Renal cortical epithelial cell (primary cell): ENCODE measurements around the gene NR5A1. TPM values are rescaled to one million over a fixed set of nuclear protein-coding genes. Genes with fewer than 3 reads are reported as not detected.

Experiments
- DNase-seq: peaks from one replicate; pipeline ENCODE4 v3.0.0-alpha.2; 2011; ENCODE audit warnings: low read depth
- total RNA-seq: library from RNA; depleted of rRNA; stranded (reverse); fragments of >200 nt; gene quantifications from 2 replicates; pipeline ENCODE4 v1.2.3, GENCODE V29; 2014

The NR5A1 gene
- total RNA-seq, 1 donor from 2014 or later, result not detected

- no peak for DNase-seq
These were observed 66.4 kb downstream of the NR5A1 start for GRCh38 chr9:124440786-124441185.

DNA sequence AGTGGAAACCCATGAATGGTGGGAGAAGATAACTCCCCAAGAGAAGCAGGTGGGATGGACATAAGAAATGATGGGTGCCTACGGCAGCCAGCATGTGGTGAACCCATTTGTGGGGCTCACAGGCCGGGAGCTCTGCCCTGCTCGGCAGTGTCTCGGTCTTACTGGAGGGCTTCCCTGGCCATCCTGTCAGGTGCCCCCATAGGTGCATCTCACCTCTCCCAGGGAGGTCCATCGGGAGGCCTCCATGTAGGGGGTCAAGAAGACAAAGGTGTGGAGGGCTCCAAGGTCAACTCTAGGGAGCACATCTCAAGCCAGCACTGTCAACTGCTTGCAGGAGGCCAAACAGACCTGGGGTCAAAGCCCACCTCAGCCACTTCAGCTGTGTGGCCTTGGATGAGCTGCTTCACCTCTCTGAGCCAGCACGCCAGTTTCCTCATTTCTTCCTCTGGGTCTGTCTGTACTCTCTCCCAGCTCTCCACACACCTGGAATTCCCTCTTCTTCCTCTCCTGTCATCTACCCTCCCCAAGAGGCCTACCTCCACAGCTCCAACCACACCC lies 67.4 kb downstream of the NR5A1 start:
- no peak for DNase-seq

DNA sequence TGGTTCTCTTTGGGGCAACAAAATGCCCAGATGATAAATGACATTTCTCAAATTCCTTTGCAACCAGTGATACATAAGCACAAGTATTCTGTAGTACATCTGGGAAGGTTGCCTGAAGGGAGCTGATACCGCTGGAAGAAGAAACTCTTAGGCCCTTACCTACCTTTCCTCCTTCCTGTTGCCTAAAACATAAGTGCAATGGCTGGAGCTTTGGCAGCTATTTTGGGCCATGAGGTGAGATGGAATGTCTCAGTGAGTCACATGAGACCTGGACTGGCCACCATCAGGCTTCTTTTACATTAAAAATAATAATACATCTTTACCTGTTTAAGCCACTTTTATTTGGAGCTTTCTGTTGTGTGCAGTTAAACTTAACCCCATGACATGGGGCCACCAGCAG lies 68.1 kb downstream of the NR5A1 start:
- DNase-seq, result no peak

DNA sequence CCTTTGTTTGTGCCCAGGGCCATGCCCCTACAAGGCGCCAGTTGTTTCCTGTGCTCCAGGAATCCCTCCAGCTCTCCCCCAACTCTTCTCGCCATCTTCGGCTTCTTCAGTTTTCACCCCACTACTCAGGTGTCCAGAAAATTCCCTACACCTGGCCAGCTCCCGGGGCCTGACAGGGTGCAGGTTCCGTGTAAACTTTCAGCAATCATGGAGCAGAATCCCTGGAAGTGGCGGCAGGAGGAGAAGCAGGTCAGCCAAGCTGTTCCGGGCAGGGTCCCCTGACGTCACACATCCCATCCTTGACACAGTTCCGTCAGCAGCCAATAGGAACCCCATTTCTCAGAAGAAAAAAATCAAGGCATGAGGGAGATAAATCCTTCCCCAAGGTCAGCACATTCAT lies 69.1 kb downstream of the NR5A1 start:
- DNase-seq, result no peak

DNA sequence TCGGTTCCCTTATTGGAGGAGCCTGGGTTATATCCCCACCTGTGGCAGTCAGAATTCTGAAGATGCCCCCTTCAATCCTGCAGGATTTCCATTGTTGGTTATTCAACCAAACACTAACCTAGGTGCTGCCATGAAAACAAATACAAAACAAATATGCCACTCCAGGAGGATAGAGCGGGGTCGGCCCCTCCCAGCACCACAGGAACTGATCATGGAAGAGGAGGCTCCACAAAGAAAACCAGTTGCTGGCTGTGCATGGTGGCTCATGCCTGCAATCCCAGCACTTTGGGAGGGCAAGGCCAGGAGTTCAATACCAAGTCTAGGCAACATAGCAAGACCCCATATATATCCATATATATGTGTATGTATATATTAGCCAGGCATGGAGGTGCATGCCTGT lies 70.1 kb downstream of the NR5A1 start:
- no peak for DNase-seq

DNA sequence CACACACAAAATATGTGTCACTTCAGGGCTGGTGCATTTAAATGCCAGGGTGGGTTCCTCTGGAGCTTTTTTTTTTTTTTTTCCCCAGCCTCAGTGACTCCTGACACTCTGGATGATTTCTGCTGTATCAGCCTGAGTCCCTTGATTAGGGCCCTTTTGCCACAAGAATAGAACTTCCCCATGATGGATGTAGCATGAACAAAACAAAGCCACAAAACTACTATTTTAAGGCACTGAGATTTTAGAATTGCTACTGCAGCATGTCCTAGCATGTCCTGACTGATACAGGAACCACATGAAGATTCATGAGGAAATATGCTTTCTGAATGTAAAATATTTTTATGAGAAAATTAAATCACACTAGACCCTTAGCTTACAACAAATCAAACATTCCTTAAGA lies 70.9 kb downstream of the NR5A1 start:
- DNase-seq, result no peak

Other genes starting within 250 kb of the NR5A1 start
- gene NEK6, start 249.4 kb downstream of the NR5A1 start, total RNA-seq, result 19.1 and 124 TPM in 2 replicates
- 94.6 and 231 TPM in 2 replicates for gene PSMB7, start 92.0 kb downstream of the NR5A1 start, total RNA-seq
- gene ADGRD2, start 56.9 kb downstream of the NR5A1 start, total RNA-seq, result not detected in 2 replicates